CD14-positive monocyte (primary cell): Measurements from ENCODE around the gene GRM8. TPM values are rescaled to one million over a fixed set of nuclear protein-coding genes. Genes with fewer than 3 reads are reported as not detected.

ENCODE experiments used
- DNase-seq, 3 donors: peaks; one replicate each; pipeline ENCODE4 v3.0.0-alpha.2; 2011 to 2022
- H2AFZ ChIP-seq: 2 replicates; pipeline ENCODE4 v1.6.0; 2012; ENCODE audit warnings: mild to moderate bottlenecking, low read depth, low read length, inconsistent platforms; ENCODE audit not compliant: insufficient read depth, poor library complexity, severe bottlenecking
- H3K27ac ChIP-seq, 2 donors: 1 replicate in 1 of 2; 2 replicates in 1 of 2; pipeline ENCODE4 v1.5.1; 2012 to 2013; ENCODE audit warnings: low read length in 2 of 2, control low read depth in 1 of 2, inconsistent platforms in 1 of 2, low read depth in 1 of 2, mild to moderate bottlenecking in 1 of 2
- H3K27me3 ChIP-seq, 2 donors: one replicate each; pipeline versions ENCODE4 v1.6.0 to v1.6.1; 2011 to 2013; ENCODE audit warnings: low read length in 2 of 2; ENCODE audit not compliant: control insufficient read depth in 2 of 2, insufficient read depth in 2 of 2
- H3K36me3 ChIP-seq, 2 donors: replicated peaks in 1 of 2; 1 replicate in 1 of 2; 2 replicates in 1 of 2; pipeline versions ENCODE4 v1.5.1 to v1.6.1; 2012 to 2013; ENCODE audit warnings: low read length in 2 of 2, control low read depth in 1 of 2, inconsistent platforms in 1 of 2, mild to moderate bottlenecking in 1 of 2; ENCODE audit not compliant: insufficient read depth in 2 of 2, control insufficient read depth in 1 of 2
- H3K4me1 ChIP-seq, 2 donors: 1 replicate in 1 of 2; 2 replicates in 1 of 2; pipeline versions ENCODE4 v1.5.1 to v1.6.1; 2012 to 2013; ENCODE audit warnings: low read length in 2 of 2, control low read depth in 1 of 2, inconsistent platforms in 1 of 2, mild to moderate bottlenecking in 1 of 2, moderate library complexity in 1 of 2; ENCODE audit not compliant: insufficient read depth in 2 of 2, control insufficient read depth in 1 of 2
- H3K4me2 ChIP-seq: replicated peaks from 2 replicates; pipeline ENCODE3; 2012; ENCODE audit warnings: low read length, moderate library complexity, mild to moderate bottlenecking; ENCODE audit not compliant: poor library complexity, severe bottlenecking; ENCODE audit errors: extremely low read depth
- H3K4me3 ChIP-seq, 3 experiments: fragments of 200-600 bp in 1 of 3; sonication (generic) in 1 of 3; replicated peaks in 1 of 3; 1 replicate in 2 of 3; 2 replicates in 1 of 3; pipeline ENCODE4 v1.5.1; 2011 to 2013; ENCODE audit warnings: low read length in 3 of 3, mild to moderate bottlenecking in 3 of 3, control low read depth in 2 of 3, low read depth in 2 of 3, inconsistent platforms in 1 of 3, moderate library complexity in 1 of 3
- H3K79me2 ChIP-seq: 2 replicates; pipeline ENCODE4 v1.6.0; 2012; ENCODE audit warnings: mild to moderate bottlenecking, control low read depth, inconsistent platforms, low read length, moderate library complexity; ENCODE audit not compliant: insufficient read depth
- H3K9ac ChIP-seq: 2 replicates; pipeline ENCODE4 v1.6.0; 2017; ENCODE audit warnings: low read length, mild to moderate bottlenecking; ENCODE audit not compliant: insufficient read depth, poor library complexity, severe bottlenecking
- H3K9me3 ChIP-seq, 2 donors: replicated peaks in 1 of 2; 1 replicate in 1 of 2; 2 replicates in 1 of 2; pipeline versions ENCODE4 v1.5.1 to v1.6.1; 2012 to 2013; ENCODE audit warnings: low read length in 2 of 2, control low read depth in 1 of 2; ENCODE audit not compliant: control insufficient read depth in 1 of 2, insufficient read depth in 1 of 2
- H4K20me1 ChIP-seq: 2 replicates; pipeline ENCODE4 v1.6.0; 2012; ENCODE audit warnings: mild to moderate bottlenecking, low read length, control low read depth, moderate library complexity; ENCODE audit not compliant: insufficient read depth
- H3K27ac Mint-ChIP-seq, 7 donors: one replicate each; pipeline ENCODE4 v1.8.0; 2020; ENCODE audit warnings: mild to moderate bottlenecking in 7 of 7, mixed read lengths in 7 of 7, moderate library complexity in 6 of 7, inconsistent platforms in 2 of 7
- H3K27me3 Mint-ChIP-seq, 3 donors: one replicate each; pipeline ENCODE4 v1.8.0; 2021 to 2022; ENCODE audit warnings: low read depth in 3 of 3, mild to moderate bottlenecking in 3 of 3, mixed read lengths in 3 of 3, moderate library complexity in 3 of 3, inconsistent platforms in 1 of 3
- H3K36me3 Mint-ChIP-seq, 2 donors: one replicate each; pipeline ENCODE4 v1.8.0; 2020; ENCODE audit warnings: mixed read lengths in 2 of 2, inconsistent platforms in 1 of 2, mild to moderate bottlenecking in 1 of 2
- H3K4me1 Mint-ChIP-seq: one replicate; pipeline ENCODE4 v1.8.0; 2020; ENCODE audit warnings: mild to moderate bottlenecking, mixed read lengths
- H3K4me3 Mint-ChIP-seq, 2 donors: one replicate each; pipeline ENCODE4 v1.8.0; 2020; ENCODE audit warnings: mild to moderate bottlenecking in 2 of 2, mixed read lengths in 2 of 2, moderate library complexity in 1 of 2
- H3K9me3 Mint-ChIP-seq, 7 donors: one replicate each; pipeline ENCODE4 v1.8.0; 2020 to 2022; ENCODE audit warnings: mixed read lengths in 7 of 7, mild to moderate bottlenecking in 6 of 7, moderate library complexity in 6 of 7, inconsistent platforms in 2 of 7
- CTCF ChIP-seq: fragments of 200-600 bp; IDR thresholded peaks from one replicate; pipeline ENCODE4 v1.8.0; 2022; ENCODE audit warnings: antibody characterized with exemption, mild to moderate bottlenecking
- WGBS: methylation state at CpG from one replicate; pipeline ENCODE4 v1.1.5; 2013; ENCODE audit warnings: missing lambda C conversion rate; ENCODE audit not compliant: insufficient coverage; 5-methylcytosine and 5-hydroxymethylcytosine counted together
- intact Hi-C, 2 donors: fragments of 100-400 bp; cut with micrococcal nuclease; formaldehyde crosslinking; loops; one replicate each; pipeline versions ENCODE4 v1.15.0 to v1.15.1; 2023
- polyA plus RNA-seq, 3 donors: library from polyadenylated mRNA; depleted of rRNA in 1 of 3; unstranded in 2 of 3; stranded (reverse) in 1 of 3; fragments of 300-500 nt in 2 of 3; fragments of >200 nt in 1 of 3; fragmentation: Illumina TruSeq in 2 of 3; gene quantifications; 1 replicate in 2 of 3; 2 replicates in 1 of 3; pipeline ENCODE4 v1.2.3, GENCODE V29; 2012 to 2021

The GRM8 gene
- polyA plus RNA-seq, 3 donors, result not detected

GRCh38 chr7:127252377-127252713, 396 bp downstream of the GRM8 start:
- H3K27ac Mint-ChIP-seq, result no peak overlapping the region

More at GRCh38 chr7:127252377-127252713, 396 bp downstream of the GRM8 start:
- peaks cover 20% of the 10 kb centered on the region for H3K4me1 Mint-ChIP-seq
- no peaks in the 10 kb centered on the region for H4K20me1 ChIP-seq
- peak overlapping the region; percentile 99 for H3K4me2 ChIP-seq
- H3K4me1 ChIP-seq, result peaks cover 12 to 22% of the 10 kb centered on the region in 2 donors
- H2AFZ ChIP-seq, result peak overlapping the region; percentile 95
- peaks cover 5 to 23% of the 10 kb centered on the region in 2 donors for H3K9me3 ChIP-seq
- peak overlapping the region; percentile 90 to 94 for H3K4me3 Mint-ChIP-seq
- H3K36me3 ChIP-seq, result no peaks in the 10 kb centered on the region
- no CpG with 5 or more reads among the region's 11 CpGs for WGBS
- no peak overlapping the region for H3K27ac ChIP-seq
- H3K9ac ChIP-seq, result no peak overlapping the region
- peak overlapping the region in 1 of 3 experiments; percentile 91 for H3K4me3 ChIP-seq
- H3K27me3 Mint-ChIP-seq, result peaks cover 66 to 92% (median 77%) of the 10 kb centered on the region in 3 donors
- intact Hi-C loops, result no loop called here
- H3K36me3 Mint-ChIP-seq, result peaks cover 3 to 7% of the 10 kb centered on the region in 2 donors
- no peak for TF ChIP-seq CTCF
- DNase-seq, result no peak
- H3K27me3 ChIP-seq, result peaks cover 70 to 92% of the 10 kb centered on the region in 2 donors
- peaks cover 0 to 20% (median 11%) of the 10 kb centered on the region in 7 donors for H3K9me3 Mint-ChIP-seq
- H3K79me2 ChIP-seq, result no peaks in the 10 kb centered on the region
